Fibroblast of lung (primary cell): ENCODE data around the gene ANKS6. TPM values are rescaled to one million over a fixed set of nuclear protein-coding genes. Genes with fewer than 3 reads are reported as not detected.

Experiments
- DNase-seq, 2 donors: peaks; one replicate each; pipeline versions ENCODE4 v3.0.0 to v3.0.0-alpha.2; 2010; ENCODE audit warnings: low read depth in 2 of 2
- H2AFZ ChIP-seq: 2 replicates; pipeline ENCODE4 v1.5.1; 2012; ENCODE audit warnings: low read length, control low read depth, inconsistent platforms
- H3K27ac ChIP-seq: 2 replicates; pipeline ENCODE4 v1.5.1; 2011; ENCODE audit warnings: low read length, control low read depth; ENCODE audit not compliant: insufficient read depth
- H3K27me3 ChIP-seq: 2 replicates; pipeline ENCODE4 v1.5.1; 2011; ENCODE audit warnings: mild to moderate bottlenecking, low read length; ENCODE audit not compliant: control insufficient read depth, insufficient read depth
- H3K36me3 ChIP-seq: 2 replicates; pipeline ENCODE4 v1.5.1; 2011; ENCODE audit warnings: low read length; ENCODE audit not compliant: control insufficient read depth, insufficient read depth
- H3K4me1 ChIP-seq: 2 replicates; pipeline ENCODE4 v1.5.1; 2011; ENCODE audit warnings: low read length; ENCODE audit not compliant: control insufficient read depth, insufficient read depth; ENCODE audit errors: extremely low read depth
- H3K4me2 ChIP-seq: 2 replicates; pipeline ENCODE4 v1.5.1; 2011; ENCODE audit warnings: low read length, control low read depth; ENCODE audit not compliant: insufficient read depth; ENCODE audit errors: extremely low read depth
- H3K4me3 ChIP-seq, 4 experiments: fragments of 200-600 bp in 1 of 4; sonication (generic) in 1 of 4; replicated peaks in 1 of 4; 2 replicates each; pipeline ENCODE4 v1.5.1; 2011 to 2016; ENCODE audit warnings: low read length in 4 of 4, low read depth in 3 of 4, mild to moderate bottlenecking in 3 of 4, control low read depth in 2 of 4, inconsistent platforms in 1 of 4, mixed read lengths in 1 of 4; ENCODE audit not compliant: insufficient read depth in 1 of 4; ENCODE audit errors: control extremely low read depth in 1 of 4
- H3K79me2 ChIP-seq: 2 replicates; pipeline ENCODE4 v1.5.1; 2012; ENCODE audit warnings: mild to moderate bottlenecking, low read length, inconsistent platforms; ENCODE audit not compliant: control insufficient read depth, insufficient read depth
- H3K9ac ChIP-seq: 2 replicates; pipeline ENCODE4 v1.5.1; 2011; ENCODE audit warnings: mild to moderate bottlenecking, low read length, control low read depth; ENCODE audit not compliant: insufficient read depth
- H3K9me3 ChIP-seq: 2 replicates; pipeline ENCODE4 v1.5.1; 2012; ENCODE audit warnings: low read depth, low read length; ENCODE audit not compliant: control insufficient read depth, insufficient read depth
- H4K20me1 ChIP-seq: 2 replicates; pipeline ENCODE4 v1.5.1; 2011; ENCODE audit warnings: low read length; ENCODE audit not compliant: control insufficient read depth, insufficient read depth; ENCODE audit errors: extremely low read depth
- EZH2 ChIP-seq: IDR thresholded peaks from 2 replicates; pipeline ENCODE4 v1.5.1; 2012; ENCODE audit warnings: low read length, control low read depth, mild to moderate bottlenecking; ENCODE audit errors: missing control alignments
- polyA plus RNA-seq, 2 donors: library from polyadenylated mRNA; depleted of rRNA in 1 of 2; stranded (reverse) in 1 of 2; unstranded in 1 of 2; fragments of >200 nt; gene quantifications; 2 replicates each; pipeline ENCODE4 v1.2.1, GENCODE V29; 2011 to 2012; ENCODE audit warnings: missing spikeins in 1 of 2
- total RNA-seq: library from RNA; depleted of rRNA; stranded (reverse); fragments of >200 nt; gene quantifications from 2 replicates; pipeline ENCODE4 v1.2.1, GENCODE V29; 2014
- TF ChIP-seq, protein P1 (sequence below), 2 donors: IDR thresholded peaks in 1 of 2; conservative IDR thresholded peaks in 1 of 2; 1 replicate in 1 of 2; 2 replicates in 1 of 2; pipeline ENCODE4 v1.5.1; 2011 to 2012; ENCODE audit warnings: low read length in 2 of 2, control low read depth in 1 of 2, inconsistent platforms in 1 of 2, low read depth in 1 of 2, mild to moderate bottlenecking in 1 of 2

ANKS6 gene
- total and polyA plus RNA-seq, 2 donors (not counting 1 experiment from before 2014, with no cell fraction given): 7.3 to 9.6 TPM

- H3K4me3 ChIP-seq: no peak overlapping the region
- no peak for DNase-seq
- H3K27ac ChIP-seq: no peak overlapping the region
- no peak overlapping the region for H3K4me2 ChIP-seq
- H3K79me2 ChIP-seq: peaks cover 2% of the 10 kb centered on the region
- no peak for TF ChIP-seq EZH2
- TF ChIP-seq, protein P1, sequence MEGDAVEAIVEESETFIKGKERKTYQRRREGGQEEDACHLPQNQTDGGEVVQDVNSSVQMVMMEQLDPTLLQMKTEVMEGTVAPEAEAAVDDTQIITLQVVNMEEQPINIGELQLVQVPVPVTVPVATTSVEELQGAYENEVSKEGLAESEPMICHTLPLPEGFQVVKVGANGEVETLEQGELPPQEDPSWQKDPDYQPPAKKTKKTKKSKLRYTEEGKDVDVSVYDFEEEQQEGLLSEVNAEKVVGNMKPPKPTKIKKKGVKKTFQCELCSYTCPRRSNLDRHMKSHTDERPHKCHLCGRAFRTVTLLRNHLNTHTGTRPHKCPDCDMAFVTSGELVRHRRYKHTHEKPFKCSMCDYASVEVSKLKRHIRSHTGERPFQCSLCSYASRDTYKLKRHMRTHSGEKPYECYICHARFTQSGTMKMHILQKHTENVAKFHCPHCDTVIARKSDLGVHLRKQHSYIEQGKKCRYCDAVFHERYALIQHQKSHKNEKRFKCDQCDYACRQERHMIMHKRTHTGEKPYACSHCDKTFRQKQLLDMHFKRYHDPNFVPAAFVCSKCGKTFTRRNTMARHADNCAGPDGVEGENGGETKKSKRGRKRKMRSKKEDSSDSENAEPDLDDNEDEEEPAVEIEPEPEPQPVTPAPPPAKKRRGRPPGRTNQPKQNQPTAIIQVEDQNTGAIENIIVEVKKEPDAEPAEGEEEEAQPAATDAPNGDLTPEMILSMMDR (conservative IDR thresholded peaks at IDR 0.05 in 1 of 2, IDR thresholded peaks at IDR 0.05 in 1 of 2; ENCODE audit: low read depth in 1 of 2, low read length in 2 of 2): no peak
- H3K36me3 ChIP-seq: peaks cover 2% of the 10 kb centered on the region
- no peaks in the 10 kb centered on the region for H4K20me1 ChIP-seq
- H3K4me1 ChIP-seq: peaks cover 5% of the 10 kb centered on the region
- no peak overlapping the region for H3K9ac ChIP-seq
- no peaks in the 10 kb centered on the region for H3K27me3 ChIP-seq
- H2AFZ ChIP-seq: no peak overlapping the region
- H3K9me3 ChIP-seq: no peaks in the 10 kb centered on the region
Measured at GRCh38 chr9:98786750-98787510, 9.4 kb downstream of the ANKS6 start.

DNA sequence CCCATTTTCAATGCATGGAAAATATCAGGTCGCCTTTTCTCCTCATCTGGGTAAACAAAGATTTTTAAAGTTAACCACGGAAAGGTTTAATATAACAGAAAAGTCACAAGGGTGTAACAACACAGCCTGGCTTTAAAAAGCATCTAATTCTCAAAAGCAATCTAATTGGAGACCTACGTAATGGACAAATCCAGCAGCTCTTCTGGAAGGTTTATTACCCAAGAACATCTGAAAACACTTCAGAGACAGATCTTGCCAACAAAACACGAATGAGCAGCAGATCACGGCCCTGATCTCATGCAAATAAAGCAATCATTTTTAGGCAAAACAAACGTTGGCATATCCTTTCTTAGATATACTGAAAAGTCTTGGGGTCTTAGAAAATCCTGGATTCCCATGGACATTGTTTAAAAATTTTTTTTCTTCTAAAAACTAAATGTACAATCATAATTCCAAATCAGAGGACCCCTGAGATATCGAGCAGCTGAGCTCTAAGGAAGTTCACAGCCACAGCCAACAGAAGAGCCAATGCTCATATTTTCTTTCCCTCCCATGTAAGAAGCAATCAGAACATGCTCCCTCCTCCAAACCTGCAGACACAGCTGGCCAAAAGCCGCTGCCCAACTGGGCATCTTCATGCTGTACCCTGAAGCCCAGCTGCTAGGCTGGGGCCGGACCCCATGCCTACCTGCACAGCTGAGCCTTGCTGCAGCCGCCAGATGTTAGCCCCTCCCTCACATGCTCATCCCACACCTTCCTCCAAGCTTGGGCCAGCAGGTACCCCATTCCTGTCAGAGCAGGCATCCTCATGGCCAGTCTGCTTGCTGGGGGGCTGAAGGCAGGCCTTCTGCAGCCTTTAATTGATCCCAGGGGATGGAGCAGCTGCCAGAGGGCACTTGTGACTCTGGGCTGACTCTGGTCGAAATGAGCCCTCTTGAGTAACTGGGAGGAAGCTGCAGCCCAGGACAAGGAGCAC, 11.2 kb downstream of the ANKS6 start:
- H3K4me1 ChIP-seq: no peaks in the 10 kb centered on the region
- H3K4me3 ChIP-seq: no peak overlapping the region
- no peaks in the 10 kb centered on the region for H3K79me2 ChIP-seq
- no peaks in the 10 kb centered on the region for H3K9me3 ChIP-seq
- DNase-seq: no peak
- H3K27ac ChIP-seq: no peak overlapping the region
- H3K36me3 ChIP-seq: peaks cover 2% of the 10 kb centered on the region
- TF ChIP-seq, protein P1 (conservative IDR thresholded peaks at IDR 0.05 in 1 of 2, IDR thresholded peaks at IDR 0.05 in 1 of 2; ENCODE audit: low read depth in 1 of 2, low read length in 2 of 2): no peak
- no peak for TF ChIP-seq EZH2
- H2AFZ ChIP-seq: no peak overlapping the region
- no peak overlapping the region for H3K9ac ChIP-seq
- no peak overlapping the region for H3K4me2 ChIP-seq
- H4K20me1 ChIP-seq: no peaks in the 10 kb centered on the region
- no peaks in the 10 kb centered on the region for H3K27me3 ChIP-seq
